Panc1 (cell line): ENCODE measurements around the gene LAMTOR1. TPM values are rescaled to one million over a fixed set of nuclear protein-coding genes. Genes with fewer than 3 reads are reported as not detected.

Source experiments
- ATAC-seq: fragments of 200-7000 bp; cut with Tn5 transposase; 2 replicates; pipeline ENCODE4 v1.9.1; 2020; ENCODE audit warnings: mild to moderate bottlenecking, moderate library complexity
- BruUV-seq: library from RNA; stranded (reverse); fragments of 400-500 nt; replicated peaks from 2 replicates; lab custom pipeline; 2021; lab: Mats Ljungman, UMichigan
- CTCF ChIA-PET: fragments of 300-600 bp; sonication (Branson Sonifier 250); formaldehyde crosslinking; loops from one replicate; lab custom pipeline; 2022; ENCODE audit warnings: antibody characterized with exemption; lab: Charles Lee
- POLR2A ChIA-PET: fragments of 300-600 bp; sonication (Branson Sonifier 250); formaldehyde crosslinking; loops from one replicate; lab custom pipeline; 2022; ENCODE audit warnings: antibody characterized with exemption; lab: Charles Lee
- DNase-seq: peaks from one replicate; pipeline ENCODE4 v3.0.0-alpha.2; 2010; ENCODE audit warnings: low read depth, low spot score
- H3K27ac ChIP-seq: 2 replicates; pipeline ENCODE4 v1.5.1; 2011; ENCODE audit warnings: mild to moderate bottlenecking, low read length, inconsistent platforms
- H3K27me3 ChIP-seq: fragments of 200-500 bp; sonication (Bioruptor generic); 2 replicates; pipeline ENCODE4 v1.6.0; 2014; ENCODE audit warnings: low read length, inconsistent platforms; ENCODE audit not compliant: control insufficient read depth, insufficient read depth
- H3K36me3 ChIP-seq: fragments of 200-500 bp; sonication (Bioruptor generic); 2 replicates; pipeline ENCODE4 v1.5.1; 2014; ENCODE audit warnings: inconsistent platforms, mild to moderate bottlenecking, low read length, moderate library complexity; ENCODE audit not compliant: control insufficient read depth, insufficient read depth
- H3K4me1 ChIP-seq: 2 replicates; pipeline ENCODE4 v1.5.1; 2011; ENCODE audit warnings: inconsistent platforms, mild to moderate bottlenecking, low read length, moderate library complexity; ENCODE audit not compliant: control insufficient read depth, insufficient read depth
- H3K4me3 ChIP-seq, 2 experiments: 2 replicates each; pipeline ENCODE4 v1.5.1; 2011 to 2012; ENCODE audit warnings: low read depth in 2 of 2, low read length in 2 of 2, mild to moderate bottlenecking in 2 of 2, inconsistent platforms in 1 of 2, moderate library complexity in 1 of 2
- H3K9me3 ChIP-seq: fragments of 200-500 bp; sonication (Bioruptor generic); 2 replicates; pipeline ENCODE4 v1.5.1; 2014; ENCODE audit warnings: low read depth, mild to moderate bottlenecking, inconsistent platforms, low read length, moderate library complexity; ENCODE audit not compliant: control insufficient read depth, insufficient read depth
- POLR2AphosphoS5 ChIP-seq: IDR thresholded peaks from 2 replicates; pipeline ENCODE4 v1.6.1; 2012; ENCODE audit warnings: mild to moderate bottlenecking, low read depth, low read length, moderate library complexity
- SIN3A ChIP-seq: IDR thresholded peaks from 2 replicates; pipeline ENCODE4 v1.6.1; 2012; ENCODE audit warnings: low read depth, mild to moderate bottlenecking, low read length, moderate library complexity, borderline replicate concordance; ENCODE audit not compliant: insufficient read depth
- TCF7L2 ChIP-seq: IDR thresholded peaks from 2 replicates; pipeline ENCODE4 v1.6.1; 2011; ENCODE audit warnings: mild to moderate bottlenecking, low read depth, low read length, inconsistent platforms
- in situ Hi-C: cut with HindIII; loops from 2 replicates; pipeline ENCODE4 v1.10.0; 2016; ENCODE audit warnings: low sequenced_read_pairs, low pct_unique_long_range_greater_than_20kb
- intact Hi-C: fragments of 100-400 bp; cut with micrococcal nuclease; formaldehyde crosslinking; loops from one replicate; pipeline ENCODE4 v1.10.0; 2022; ENCODE audit not compliant: unreplicated experiment
- total RNA-seq: library from RNA; stranded (reverse); gene quantifications from one replicate; pipeline ENCODE4 v1.2.1, GENCODE V29; 2021; ENCODE audit not compliant: unreplicated experiment
- TF ChIP-seq, protein P1 (sequence below), 2 experiments: IDR thresholded peaks; 2 replicates each; pipeline ENCODE4 v1.6.1; 2011 to 2012; ENCODE audit warnings: low read depth in 2 of 2, control low read depth in 1 of 2, low read length in 1 of 2, mild to moderate bottlenecking in 1 of 2, moderate library complexity in 1 of 2; ENCODE audit not compliant: insufficient read depth in 1 of 2
- TF ChIP-seq, protein P2 (sequence below): fragments of 450-650 bp; IDR thresholded peaks from 2 replicates; pipeline ENCODE4 v1.5.1; 2017; ENCODE audit warnings: mild to moderate bottlenecking

The LAMTOR1 gene
- total RNA-seq, 1 experiment from 2014 or later: 126 TPM

DNA sequence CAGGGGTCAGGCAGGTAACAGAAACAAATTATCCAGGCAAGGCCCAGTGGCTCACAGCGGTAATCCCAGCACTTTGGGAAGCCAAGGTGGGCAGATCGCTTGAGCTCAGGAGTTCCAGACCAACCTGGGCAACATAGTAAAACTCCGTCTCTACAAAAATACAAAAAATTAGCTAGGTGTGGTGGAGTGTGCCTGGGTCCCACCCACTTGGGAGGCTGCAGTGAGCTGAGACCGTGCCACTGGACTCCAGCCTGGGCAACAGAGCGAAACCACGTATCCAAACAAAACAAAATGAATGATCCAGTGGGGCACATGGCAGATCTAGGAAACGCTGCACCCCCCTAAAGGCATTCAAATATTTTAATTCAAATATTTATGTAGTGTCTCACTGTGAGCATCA lies 32.6 kb downstream of the LAMTOR1 start:
- Histone ChIP-seq H3K27me3 (no peaks in the 10 kb centered on the region), H3K36me3 (no peaks in the 10 kb centered on the region), H3K4me3 (no peak overlapping the region), H3K27ac (peak overlapping the region; percentile 15; the same call in 1 of the 2 replicates), H3K4me1 (peaks cover 22% of the 10 kb centered on the region), H3K9me3 (no peaks in the 10 kb centered on the region)
- ChIA-PET CTCF (no interaction called here), POLR2A (interaction anchor here (0.6 kb wide), 1 partner anchor 14 kb away, joined by 4 read pairs; no protein-coding TSS in a partner anchor)
- no TSS peak for BruUV-seq
- ATAC-seq: no peak
- intact Hi-C loops: no loop called here
- in situ Hi-C loops: no loop called here
- TF ChIP-seq, protein P1, sequence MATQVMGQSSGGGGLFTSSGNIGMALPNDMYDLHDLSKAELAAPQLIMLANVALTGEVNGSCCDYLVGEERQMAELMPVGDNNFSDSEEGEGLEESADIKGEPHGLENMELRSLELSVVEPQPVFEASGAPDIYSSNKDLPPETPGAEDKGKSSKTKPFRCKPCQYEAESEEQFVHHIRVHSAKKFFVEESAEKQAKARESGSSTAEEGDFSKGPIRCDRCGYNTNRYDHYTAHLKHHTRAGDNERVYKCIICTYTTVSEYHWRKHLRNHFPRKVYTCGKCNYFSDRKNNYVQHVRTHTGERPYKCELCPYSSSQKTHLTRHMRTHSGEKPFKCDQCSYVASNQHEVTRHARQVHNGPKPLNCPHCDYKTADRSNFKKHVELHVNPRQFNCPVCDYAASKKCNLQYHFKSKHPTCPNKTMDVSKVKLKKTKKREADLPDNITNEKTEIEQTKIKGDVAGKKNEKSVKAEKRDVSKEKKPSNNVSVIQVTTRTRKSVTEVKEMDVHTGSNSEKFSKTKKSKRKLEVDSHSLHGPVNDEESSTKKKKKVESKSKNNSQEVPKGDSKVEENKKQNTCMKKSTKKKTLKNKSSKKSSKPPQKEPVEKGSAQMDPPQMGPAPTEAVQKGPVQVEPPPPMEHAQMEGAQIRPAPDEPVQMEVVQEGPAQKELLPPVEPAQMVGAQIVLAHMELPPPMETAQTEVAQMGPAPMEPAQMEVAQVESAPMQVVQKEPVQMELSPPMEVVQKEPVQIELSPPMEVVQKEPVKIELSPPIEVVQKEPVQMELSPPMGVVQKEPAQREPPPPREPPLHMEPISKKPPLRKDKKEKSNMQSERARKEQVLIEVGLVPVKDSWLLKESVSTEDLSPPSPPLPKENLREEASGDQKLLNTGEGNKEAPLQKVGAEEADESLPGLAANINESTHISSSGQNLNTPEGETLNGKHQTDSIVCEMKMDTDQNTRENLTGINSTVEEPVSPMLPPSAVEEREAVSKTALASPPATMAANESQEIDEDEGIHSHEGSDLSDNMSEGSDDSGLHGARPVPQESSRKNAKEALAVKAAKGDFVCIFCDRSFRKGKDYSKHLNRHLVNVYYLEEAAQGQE (IDR thresholded peaks at IDR 0.05; ENCODE audit: insufficient read depth in 1 of 2, low read depth in 2 of 2, low read length in 1 of 2): no peak
- TF ChIP-seq SIN3A: no peak
- TF ChIP-seq TCF7L2: no peak
- DNase-seq: no peak

DNA sequence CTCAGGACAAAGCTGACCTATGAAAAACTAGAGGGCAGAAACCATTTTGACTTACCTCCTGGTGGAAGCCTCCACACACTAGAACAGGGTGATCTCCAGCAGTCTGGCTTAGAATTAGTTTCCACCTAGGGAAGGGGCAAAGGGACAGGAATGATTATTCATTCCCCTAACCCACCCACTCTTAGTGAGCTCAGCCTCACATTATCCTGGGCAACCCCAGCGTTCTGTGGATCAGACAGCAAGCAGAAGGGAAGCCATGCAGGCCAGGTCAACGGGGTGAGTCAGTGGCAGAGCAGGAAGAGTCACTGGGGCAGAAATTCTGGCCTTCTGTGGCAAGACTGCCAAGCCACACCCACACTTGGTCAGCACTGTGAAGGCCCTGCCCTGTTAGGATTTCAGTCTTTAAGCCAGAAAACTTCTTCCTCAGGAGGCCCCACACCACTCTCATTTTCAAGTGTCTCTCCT lies 33.3 kb downstream of the LAMTOR1 start:
- in situ Hi-C loops (no loop called here), intact Hi-C loops (no loop called here)
- ChIA-PET CTCF (interaction anchor here (0.6 kb wide), 1 partner anchor 48 kb away, joined by 5 read pairs; no protein-coding TSS in a partner anchor), POLR2A (no interaction called here)
- ATAC-seq: peak; percentile 86
- H3K4me3 ChIP-seq: no peak overlapping the region
- H3K4me1 ChIP-seq: peaks cover 20% of the 10 kb centered on the region
- peak overlapping the region; percentile 15; the same call in 1 of the 2 replicates for H3K27ac ChIP-seq
- H3K9me3 ChIP-seq: no peaks in the 10 kb centered on the region
- TF ChIP-seq TCF7L2 (no peak), POLR2AphosphoS5 (no peak), SIN3A (no peak)
- TF ChIP-seq, protein P2, sequence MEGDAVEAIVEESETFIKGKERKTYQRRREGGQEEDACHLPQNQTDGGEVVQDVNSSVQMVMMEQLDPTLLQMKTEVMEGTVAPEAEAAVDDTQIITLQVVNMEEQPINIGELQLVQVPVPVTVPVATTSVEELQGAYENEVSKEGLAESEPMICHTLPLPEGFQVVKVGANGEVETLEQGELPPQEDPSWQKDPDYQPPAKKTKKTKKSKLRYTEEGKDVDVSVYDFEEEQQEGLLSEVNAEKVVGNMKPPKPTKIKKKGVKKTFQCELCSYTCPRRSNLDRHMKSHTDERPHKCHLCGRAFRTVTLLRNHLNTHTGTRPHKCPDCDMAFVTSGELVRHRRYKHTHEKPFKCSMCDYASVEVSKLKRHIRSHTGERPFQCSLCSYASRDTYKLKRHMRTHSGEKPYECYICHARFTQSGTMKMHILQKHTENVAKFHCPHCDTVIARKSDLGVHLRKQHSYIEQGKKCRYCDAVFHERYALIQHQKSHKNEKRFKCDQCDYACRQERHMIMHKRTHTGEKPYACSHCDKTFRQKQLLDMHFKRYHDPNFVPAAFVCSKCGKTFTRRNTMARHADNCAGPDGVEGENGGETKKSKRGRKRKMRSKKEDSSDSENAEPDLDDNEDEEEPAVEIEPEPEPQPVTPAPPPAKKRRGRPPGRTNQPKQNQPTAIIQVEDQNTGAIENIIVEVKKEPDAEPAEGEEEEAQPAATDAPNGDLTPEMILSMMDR: no peak
- TF ChIP-seq, protein P1 (IDR thresholded peaks at IDR 0.05; ENCODE audit: insufficient read depth in 1 of 2, low read depth in 2 of 2, low read length in 1 of 2): no peak
- peaks cover 1% of the 10 kb centered on the region; the same call in 1 of the 2 replicates for H3K36me3 ChIP-seq
- peak; percentile 79 for DNase-seq
- BruUV-seq: no TSS peak
- no peaks in the 10 kb centered on the region for H3K27me3 ChIP-seq
